Memory B cell (primary cell): ENCODE results near the gene GSK3B.
"Not testable (repeated sequence)": the region's sequence is repeated elsewhere in the genome, so short reads cannot be mapped to it uniquely, and the experiment has no call there.

Experiments
- ATAC-seq: fragments of 150-1000 bp; cut with Tn5 transposase; 2 replicates; pipeline ENCODE4 v1.10.0; 2021; ENCODE audit warnings: low read depth, mild to moderate bottlenecking, moderate library complexity
- DNase-seq, 2 donors: peaks; one replicate each; pipeline ENCODE4 v3.0.0; 2022; ENCODE audit warnings: low spot score in 2 of 2
- H3K27ac Mint-ChIP-seq: one replicate; pipeline ENCODE4 v1.8.0; 2022; ENCODE audit warnings: mild to moderate bottlenecking, moderate library complexity, mixed read lengths
- H3K27me3 Mint-ChIP-seq: one replicate; pipeline ENCODE4 v1.8.0; 2022; ENCODE audit warnings: mixed read lengths
- H3K36me3 Mint-ChIP-seq: one replicate; pipeline ENCODE4 v1.8.0; 2022; ENCODE audit warnings: mild to moderate bottlenecking, mixed read lengths
- H3K4me1 Mint-ChIP-seq: one replicate; pipeline ENCODE4 v1.8.0; 2022; ENCODE audit warnings: mixed read lengths
- H3K4me3 Mint-ChIP-seq: one replicate; pipeline ENCODE4 v1.8.0; 2022; ENCODE audit warnings: mild to moderate bottlenecking, moderate library complexity, mixed read lengths
- H3K9me3 Mint-ChIP-seq: one replicate; pipeline ENCODE4 v1.8.0; 2022; ENCODE audit warnings: mixed read lengths

GSK3B gene

DNA sequence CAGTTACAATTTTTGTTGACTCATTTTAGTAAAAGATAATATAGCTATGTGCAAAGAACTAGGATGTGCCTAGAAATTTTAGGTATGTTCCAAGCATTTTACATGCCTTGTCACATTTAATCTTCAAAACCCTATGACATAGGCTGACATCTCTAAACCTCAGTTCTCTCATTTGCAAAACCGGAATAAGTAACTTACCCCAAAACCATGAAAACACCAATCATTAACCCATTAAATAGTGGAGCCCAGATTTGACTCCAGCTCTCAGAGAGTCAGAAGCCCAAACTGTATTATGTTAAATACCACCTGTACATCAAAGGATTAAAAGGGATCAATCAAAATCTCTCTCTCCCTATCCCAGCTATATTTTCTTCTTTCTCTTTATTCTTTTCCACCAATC lies 36.6 kb downstream of the GSK3B start:
- no peak overlapping the region for H3K27ac Mint-ChIP-seq
- H3K9me3 Mint-ChIP-seq = peaks cover 10% of the 10 kb centered on the region
- H3K4me1 Mint-ChIP-seq = peaks cover 40% of the 10 kb centered on the region
- ATAC-seq (no peak), DNase-seq (no peak)
- H3K36me3 Mint-ChIP-seq = peaks cover 20% of the 10 kb centered on the region
- H3K27me3 Mint-ChIP-seq = no peaks in the 10 kb centered on the region
- H3K4me3 Mint-ChIP-seq = no peak overlapping the region

DNA sequence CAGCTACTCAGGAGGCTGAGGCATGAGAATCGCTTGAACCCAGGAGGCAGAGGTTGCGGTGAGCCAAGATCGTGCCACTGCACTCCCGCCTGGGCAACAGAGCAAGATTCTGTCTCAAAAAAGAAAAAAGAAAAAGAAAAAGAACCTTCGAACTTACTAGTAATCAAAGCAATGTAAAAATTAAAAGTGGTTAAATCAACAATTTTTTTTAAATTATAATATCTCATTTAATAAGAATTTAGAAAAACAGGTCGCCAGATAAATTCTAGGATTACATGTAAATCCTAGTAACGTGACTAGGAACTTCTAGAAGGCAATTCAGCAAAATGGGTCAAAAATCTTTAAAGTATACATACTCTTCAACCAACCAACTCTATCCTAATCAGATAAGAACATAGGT lies 37.2 kb downstream of the GSK3B start:
- Mint-ChIP-seq H3K36me3 (peaks cover 20% of the 10 kb centered on the region), H3K9me3 (peaks cover 10% of the 10 kb centered on the region), H3K4me3 (no peak overlapping the region), H3K27ac (no peak overlapping the region), H3K4me1 (peaks cover 45% of the 10 kb centered on the region), H3K27me3 (no peaks in the 10 kb centered on the region)
- no peak for ATAC-seq
- no peak for DNase-seq

DNA sequence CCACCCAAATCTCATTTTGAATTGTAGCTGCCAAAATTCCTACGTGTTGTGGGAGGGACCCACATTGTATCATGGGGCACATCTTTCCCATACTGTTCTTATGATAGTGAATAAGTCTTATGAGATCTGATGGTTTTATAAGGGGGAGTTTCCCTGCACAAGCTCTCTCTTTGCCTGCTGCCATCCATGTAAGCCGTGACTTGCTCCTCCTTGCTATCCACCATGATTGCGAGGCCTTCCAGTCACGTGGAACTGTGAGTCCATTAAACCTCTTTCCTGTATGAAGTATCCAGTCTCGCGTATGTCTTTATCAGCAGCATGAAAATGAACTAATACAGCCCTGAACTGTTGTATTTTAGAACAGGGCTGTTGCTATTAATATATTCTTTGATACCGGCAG lies 40.6 kb downstream of the GSK3B start:
- ATAC-seq, H3K4me3 Mint-ChIP-seq, H3K27me3 Mint-ChIP-seq, DNase-seq, H3K27ac Mint-ChIP-seq: not testable (repeated sequence)
- Mint-ChIP-seq H3K36me3 (peaks cover 18% of the 10 kb centered on the region), H3K9me3 (peaks cover 10% of the 10 kb centered on the region), H3K4me1 (peaks cover 49% of the 10 kb centered on the region)

GRCh38 chr3:120052677-120053076 lies 41.6 kb downstream of the GSK3B start:
- Mint-ChIP-seq H3K27ac (peak overlapping the region; percentile 3), H3K36me3 (peaks cover 19% of the 10 kb centered on the region), H3K4me3 (no peak overlapping the region), H3K27me3 (no peaks in the 10 kb centered on the region), H3K9me3 (peaks cover 10% of the 10 kb centered on the region), H3K4me1 (peaks cover 56% of the 10 kb centered on the region)
- ATAC-seq (no peak), DNase-seq (no peak)

DNA sequence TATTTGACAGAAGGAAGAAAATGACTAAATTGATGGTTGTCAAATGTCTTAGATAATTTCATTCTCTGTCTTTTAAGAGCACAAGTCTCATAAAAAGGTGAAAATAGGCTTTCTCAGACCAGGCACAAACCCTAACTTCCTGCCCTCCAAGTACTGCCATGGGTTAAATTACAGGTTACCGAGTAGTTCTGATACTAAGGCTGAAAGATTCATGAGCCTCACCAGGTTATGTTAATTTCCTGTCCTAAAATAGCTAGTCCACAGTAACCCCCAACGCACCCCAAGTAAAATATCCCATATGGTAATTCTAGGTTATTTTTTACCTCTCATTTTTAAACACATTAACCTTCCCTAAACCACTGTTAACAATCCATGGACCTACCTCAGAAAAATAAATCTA lies 42.0 kb downstream of the GSK3B start:
- H3K4me3 Mint-ChIP-seq = no peak overlapping the region
- DNase-seq = no peak
- peaks cover 10% of the 10 kb centered on the region for H3K9me3 Mint-ChIP-seq
- H3K4me1 Mint-ChIP-seq = peaks cover 54% of the 10 kb centered on the region
- no peaks in the 10 kb centered on the region for H3K27me3 Mint-ChIP-seq
- peak; percentile 45 for ATAC-seq
- H3K36me3 Mint-ChIP-seq = peaks cover 20% of the 10 kb centered on the region
- H3K27ac Mint-ChIP-seq = peak overlapping the region; percentile 3

DNA sequence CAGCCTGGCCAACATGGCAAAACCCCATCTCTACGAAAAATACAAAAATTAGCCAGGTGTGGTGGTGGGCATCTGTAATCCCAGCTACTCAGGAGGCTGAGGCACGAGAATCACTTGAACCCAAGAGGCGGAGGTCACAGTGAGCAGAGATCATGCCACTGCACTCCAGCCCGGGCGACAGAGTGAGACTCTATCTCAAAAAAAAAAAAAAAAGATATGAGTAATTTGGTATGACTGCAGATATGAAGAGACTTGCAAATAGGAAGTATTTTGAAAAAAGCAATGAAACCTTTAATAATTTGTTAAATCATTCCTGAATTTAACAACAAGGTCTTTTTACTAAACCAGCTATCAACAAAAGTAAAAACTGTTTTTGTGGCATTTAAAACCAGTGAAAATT lies 42.7 kb downstream of the GSK3B start:
- ATAC-seq = peak; percentile 31
- H3K4me3 Mint-ChIP-seq, DNase-seq, H3K27me3 Mint-ChIP-seq, H3K27ac Mint-ChIP-seq: not testable (repeated sequence)
- peaks cover 22% of the 10 kb centered on the region for H3K36me3 Mint-ChIP-seq
- peaks cover 53% of the 10 kb centered on the region for H3K4me1 Mint-ChIP-seq
- H3K9me3 Mint-ChIP-seq = peaks cover 10% of the 10 kb centered on the region

DNA sequence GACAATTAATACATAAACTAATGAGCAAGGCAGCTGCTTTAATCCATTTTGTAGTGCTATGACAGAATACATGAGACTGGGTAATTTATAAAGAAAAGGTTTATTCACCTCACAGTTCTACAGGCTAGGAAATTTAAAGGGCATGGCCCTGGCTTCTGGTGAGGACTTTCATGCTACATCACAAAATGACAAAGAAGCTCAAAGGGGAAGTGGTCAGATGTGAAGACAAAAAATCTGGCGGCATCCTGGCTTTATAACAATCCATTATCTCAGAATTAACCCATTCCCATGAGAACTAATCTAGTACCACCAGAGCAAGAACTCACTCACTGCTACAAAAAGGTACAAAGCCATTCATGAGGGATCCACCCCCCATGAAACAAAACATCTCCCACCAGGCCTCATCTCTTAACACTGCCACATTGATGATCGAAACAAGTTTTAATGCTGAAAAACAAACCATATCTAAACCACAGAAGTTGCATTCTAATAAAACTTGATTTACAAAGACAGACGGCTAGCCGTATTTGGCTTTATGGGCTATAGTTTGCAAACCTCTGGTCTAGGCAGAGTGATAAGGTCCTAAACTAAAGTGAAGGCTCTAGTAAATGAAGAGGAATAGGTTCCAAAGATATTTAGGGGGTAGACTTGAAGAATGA lies 44.2 kb downstream of the GSK3B start:
- Mint-ChIP-seq H3K9me3 (peaks cover 10% of the 10 kb centered on the region), H3K27me3 (no peaks in the 10 kb centered on the region), H3K4me3 (no peak overlapping the region), H3K27ac (no peak overlapping the region), H3K36me3 (peaks cover 27% of the 10 kb centered on the region), H3K4me1 (peaks cover 47% of the 10 kb centered on the region)
- DNase-seq (no peak), ATAC-seq (peak; percentile 45)

GRCh38 chr3:120049072-120049471 lies 45.2 kb downstream of the GSK3B start:
- H3K4me3 Mint-ChIP-seq = no peak overlapping the region
- H3K27me3 Mint-ChIP-seq = no peaks in the 10 kb centered on the region
- H3K27ac Mint-ChIP-seq = peak overlapping the region; percentile 25
- no peak for DNase-seq
- H3K36me3 Mint-ChIP-seq = peaks cover 20% of the 10 kb centered on the region
- no peak for ATAC-seq
- peaks cover 5% of the 10 kb centered on the region for H3K9me3 Mint-ChIP-seq
- peaks cover 40% of the 10 kb centered on the region for H3K4me1 Mint-ChIP-seq

DNA sequence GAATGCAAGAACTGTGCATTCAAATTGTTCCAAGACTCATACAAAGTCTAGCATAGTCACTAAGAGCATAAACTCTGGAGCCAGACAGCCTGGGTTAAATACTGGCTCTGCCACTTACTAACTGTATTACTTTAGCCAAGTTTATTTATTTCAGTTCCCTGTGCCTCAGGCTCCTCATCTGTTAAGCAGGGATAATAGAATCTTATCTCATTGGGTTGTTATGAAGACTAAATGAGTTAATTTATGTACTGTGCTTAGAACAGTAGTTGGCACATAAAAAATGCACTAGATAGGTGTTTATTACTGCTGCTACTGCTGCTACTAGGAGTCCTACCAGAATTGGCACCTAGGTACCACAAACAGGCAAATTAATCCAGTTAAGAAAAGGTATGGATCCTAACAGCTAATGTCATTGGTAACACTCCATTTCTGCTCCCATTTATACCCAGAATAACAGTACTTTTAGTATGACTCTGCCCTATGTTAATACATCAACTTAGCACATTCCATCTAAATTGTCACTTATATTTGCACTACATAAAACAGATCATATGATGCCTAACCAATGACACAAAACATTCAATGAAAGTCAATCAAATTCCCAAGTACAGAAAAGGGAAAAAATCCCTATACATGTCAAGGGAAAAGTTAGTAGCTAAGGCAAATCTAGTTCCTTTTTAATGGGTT lies 45.7 kb downstream of the GSK3B start:
- Mint-ChIP-seq H3K27me3 (no peaks in the 10 kb centered on the region), H3K4me3 (no peak overlapping the region), H3K36me3 (peaks cover 24% of the 10 kb centered on the region), H3K27ac (no peak overlapping the region), H3K9me3 (peaks cover 6% of the 10 kb centered on the region), H3K4me1 (peaks cover 43% of the 10 kb centered on the region)
- DNase-seq (no peak), ATAC-seq (no peak)

- peaks cover 14% of the 10 kb centered on the region for H3K9me3 Mint-ChIP-seq
- H3K27me3 Mint-ChIP-seq = no peaks in the 10 kb centered on the region
- DNase-seq = no peak
- H3K36me3 Mint-ChIP-seq = peaks cover 31% of the 10 kb centered on the region
- no peak overlapping the region for H3K4me3 Mint-ChIP-seq
- no peak for ATAC-seq
- H3K4me1 Mint-ChIP-seq = peaks cover 48% of the 10 kb centered on the region
- H3K27ac Mint-ChIP-seq = no peak overlapping the region
Measured at GRCh38 chr3:120047686-120048085, 46.6 kb downstream of the GSK3B start.

DNA sequence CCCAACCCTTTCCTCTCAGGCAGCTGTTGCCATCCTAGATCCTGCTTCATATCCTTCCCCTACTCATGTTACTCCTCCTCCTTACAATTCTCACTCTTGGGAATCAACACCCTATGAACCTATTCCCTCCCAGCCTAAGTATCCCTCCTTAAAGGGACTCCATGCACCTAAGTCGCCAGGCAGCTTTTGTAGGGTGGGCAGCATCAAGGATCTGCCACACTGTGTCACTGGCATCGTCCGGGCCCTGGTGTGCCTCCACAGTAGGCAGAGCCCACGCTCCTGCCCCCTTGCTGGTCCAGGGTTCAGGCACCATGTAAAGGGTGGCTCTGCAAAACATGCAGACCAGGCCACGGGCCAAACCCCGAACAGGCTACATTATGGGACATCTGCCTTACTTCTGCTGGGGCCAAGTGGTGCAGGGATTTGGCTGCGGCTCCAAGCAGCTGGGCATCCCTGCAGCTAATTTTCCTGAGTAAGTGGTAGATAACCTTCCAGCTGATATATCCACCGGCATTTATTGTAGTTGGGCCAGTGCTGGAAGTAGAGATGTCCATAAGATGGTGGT lies 53.4 kb downstream of the GSK3B start:
- H3K9me3 Mint-ChIP-seq = peaks cover 24% of the 10 kb centered on the region
- no peak overlapping the region for H3K4me3 Mint-ChIP-seq
- no peak overlapping the region for H3K27ac Mint-ChIP-seq
- ATAC-seq (no peak), DNase-seq (no peak)
- H3K36me3 Mint-ChIP-seq = peaks cover 42% of the 10 kb centered on the region
- no peaks in the 10 kb centered on the region for H3K27me3 Mint-ChIP-seq
- H3K4me1 Mint-ChIP-seq = peaks cover 20% of the 10 kb centered on the region

DNA sequence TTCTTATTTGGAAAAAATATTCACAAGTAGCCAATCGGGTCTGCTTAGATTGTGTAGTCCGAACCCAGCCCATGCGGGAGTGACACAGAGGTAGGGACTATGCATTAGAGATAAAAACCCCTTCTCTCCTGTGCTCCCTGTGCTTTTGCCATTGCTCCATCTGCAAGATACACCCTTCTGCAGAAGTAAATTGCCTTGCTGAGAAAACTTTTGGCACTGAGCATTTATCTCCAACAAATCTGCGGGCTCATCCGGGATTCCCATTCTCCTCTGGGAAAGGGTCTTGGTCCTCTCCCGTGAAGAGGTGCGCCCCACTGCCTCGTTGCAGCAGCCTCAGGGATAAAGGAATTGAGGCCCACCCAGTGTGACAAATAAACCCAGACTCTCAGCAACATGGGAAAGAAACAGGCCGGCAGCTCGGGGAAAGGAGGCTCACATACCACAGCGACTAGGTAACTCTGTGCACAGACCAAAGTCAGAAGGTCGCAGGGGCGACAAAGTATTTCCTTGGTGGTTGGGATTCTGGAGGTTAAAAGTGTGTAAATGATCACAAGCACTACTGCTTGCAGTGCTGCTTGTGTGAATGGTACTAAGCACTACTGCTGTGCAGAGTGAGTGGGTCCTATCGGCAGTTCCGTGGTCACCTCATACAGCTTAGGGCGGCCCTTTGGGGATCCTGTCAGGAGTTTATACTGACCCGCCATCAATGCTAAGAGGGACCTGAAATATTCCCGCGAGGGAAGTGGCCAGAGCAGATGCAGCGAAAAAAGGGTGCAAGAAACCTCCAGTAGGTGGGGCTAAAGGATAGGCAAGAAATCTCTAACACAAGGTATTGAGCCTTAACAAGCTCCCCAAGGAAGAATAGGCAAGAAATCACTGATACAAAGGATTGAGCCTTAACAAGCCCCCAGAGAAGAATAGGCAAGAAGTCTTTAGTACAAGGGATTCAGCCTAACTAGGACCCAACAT lies 54.3 kb downstream of the GSK3B start:
- H3K9me3 Mint-ChIP-seq = peaks cover 24% of the 10 kb centered on the region
- no peak for DNase-seq
- peaks cover 20% of the 10 kb centered on the region for H3K4me1 Mint-ChIP-seq
- H3K27me3 Mint-ChIP-seq = no peaks in the 10 kb centered on the region
- ATAC-seq = no peak
- H3K27ac Mint-ChIP-seq = no peak overlapping the region
- peaks cover 36% of the 10 kb centered on the region for H3K36me3 Mint-ChIP-seq
- H3K4me3 Mint-ChIP-seq = no peak overlapping the region

DNA sequence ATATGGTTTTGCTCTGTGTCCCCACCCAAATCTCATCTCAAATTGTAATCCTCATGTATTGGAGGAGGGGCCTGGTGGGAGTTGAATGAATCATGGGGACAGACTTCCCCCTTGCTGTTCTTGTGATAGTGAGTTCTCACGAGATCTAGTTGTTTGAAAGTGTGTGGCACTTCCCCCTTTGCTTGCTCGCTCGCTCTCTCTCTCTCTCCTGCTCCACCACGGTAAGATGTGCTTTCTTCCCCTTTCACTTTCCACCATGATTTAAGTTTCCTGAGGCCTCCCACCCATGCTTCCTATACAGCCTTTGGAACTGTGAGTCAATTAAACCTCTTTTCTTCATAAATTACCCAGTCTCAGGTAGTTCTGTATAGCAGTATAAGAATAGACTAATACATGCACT lies 60.7 kb downstream of the GSK3B start:
- H3K4me1 Mint-ChIP-seq = peaks cover 16% of the 10 kb centered on the region
- ATAC-seq = peak; percentile 90
- DNase-seq = peak in 1 of 2 donors; percentile 32
- peak overlapping the region; percentile 73 for H3K27ac Mint-ChIP-seq
- peaks cover 8% of the 10 kb centered on the region for H3K9me3 Mint-ChIP-seq
- no peaks in the 10 kb centered on the region for H3K27me3 Mint-ChIP-seq
- peaks cover 11% of the 10 kb centered on the region for H3K36me3 Mint-ChIP-seq
- H3K4me3 Mint-ChIP-seq = no peak overlapping the region

GRCh38 chr3:120031561-120031960 lies 62.7 kb downstream of the GSK3B start:
- DNase-seq (no peak), ATAC-seq (no peak)
- Mint-ChIP-seq H3K4me1 (peaks cover 21% of the 10 kb centered on the region), H3K27ac (no peak overlapping the region), H3K27me3 (no peaks in the 10 kb centered on the region), H3K9me3 (peaks cover 8% of the 10 kb centered on the region), H3K4me3 (no peak overlapping the region), H3K36me3 (peaks cover 8% of the 10 kb centered on the region)
